HG02642 (cell line): Measurements from ENCODE around the gene OR14K1.
"Not testable (repeated sequence)": the region's sequence is repeated elsewhere in the genome, so short reads cannot be mapped to it uniquely, and the experiment has no call there.

Experiments used
- ATAC-seq: cut with Tn5 transposase; IDR thresholded peaks from one replicate; pipeline ENCODE4 v1.9.1; 2021; ENCODE audit warnings: mild to moderate bottlenecking; ENCODE audit not compliant: unreplicated experiment, poor library complexity

The OR14K1 gene

GRCh38 chr1:247738315-247738714, at the start of gene OR14K1:
TSS of gene OR14K1 (plus strand) at chr1:247738615. CDS start at chr1:247738615, 0 bp downstream.
- ATAC-seq, result no peak

- ATAC-seq, result no peak
These were observed 37.1 kb upstream of the OR14K1 start for GRCh38 chr1:247701338-247701737.

GRCh38 chr1:247710681-247711080, 27.7 kb upstream of the OR14K1 start:
- not testable (repeated sequence) for ATAC-seq

- ATAC-seq, result no peak
These were observed 24.7 kb upstream of the OR14K1 start for GRCh38 chr1:247713753-247714152.

- ATAC-seq, result no peak
These were observed 21.9 kb upstream of the OR14K1 start, which contains the start of gene OR6F1 for GRCh38 chr1:247716546-247716945. TSS of gene OR6F1 (minus strand) at chr1:247716646. CDS start at chr1:247712755, 3,891 bp downstream.

GRCh38 chr1:247721222-247721621, 17.2 kb upstream of the OR14K1 start:
- no peak for ATAC-seq

GRCh38 chr1:247740721-247741120, 2.3 kb downstream of the OR14K1 start:
- ATAC-seq, result no peak

GRCh38 chr1:247741756-247742155, 3.3 kb downstream of the OR14K1 start:
- no peak for ATAC-seq

- ATAC-seq, result not testable (repeated sequence)
These were observed 3.9 kb downstream of the OR14K1 start for GRCh38 chr1:247742215-247742760.

- ATAC-seq, result no peak
These were observed 8.0 kb downstream of the OR14K1 start for GRCh38 chr1:247746391-247746935.

- ATAC-seq, result no peak
These were observed 9.2 kb downstream of the OR14K1 start for GRCh38 chr1:247747616-247748015.

GRCh38 chr1:247748041-247748440, 9.6 kb downstream of the OR14K1 start, which contains the start of gene OR14A2:
TSS of gene OR14A2 (minus strand) at chr1:247748141.
- ATAC-seq, result no peak

GRCh38 chr1:247749870-247750269, 11.5 kb downstream of the OR14K1 start:
- ATAC-seq, result no peak

GRCh38 chr1:247754311-247754710, 15.9 kb downstream of the OR14K1 start:
- not testable (repeated sequence) for ATAC-seq

GRCh38 chr1:247760456-247760855, 22.0 kb downstream of the OR14K1 start, which contains the start of gene OR1C1:
TSS of gene OR1C1 (minus strand) at chr1:247760556. CDS start at chr1:247758406, 2,150 bp downstream.
- ATAC-seq, result no peak

GRCh38 chr1:247769603-247770002, 31.2 kb downstream of the OR14K1 start:
- no peak for ATAC-seq
